SK-N-SH (cell line): ENCODE results near the gene SP2. TPM values are rescaled to one million over a fixed set of nuclear protein-coding genes. Genes with fewer than 3 reads are reported as not detected.

ENCODE experiments used
- CHD2 ChIP-seq: fragments of 150-350 bp; IDR thresholded peaks from 2 replicates; pipeline ENCODE4 v1.6.1; 2018; ENCODE audit warnings: low read length; ENCODE audit not compliant: partially characterized antibody
- FOXM1 ChIP-seq: IDR thresholded peaks from 2 replicates; pipeline ENCODE4 v1.4.0; 2012; ENCODE audit warnings: low read depth, mild to moderate bottlenecking
- MEF2A ChIP-seq: IDR thresholded peaks from 2 replicates; pipeline ENCODE4 v1.4.0; 2012; ENCODE audit warnings: low read depth, borderline replicate concordance
- PBX3 ChIP-seq: IDR thresholded peaks from 2 replicates; pipeline ENCODE4; 2012
- RAD21 ChIP-seq: IDR thresholded peaks from 2 replicates; pipeline ENCODE4 v1.6.1; 2012; ENCODE audit warnings: mild to moderate bottlenecking, low read length
- RCOR1 ChIP-seq: fragments of 150-350 bp; IDR thresholded peaks from 2 replicates; pipeline ENCODE4 v1.6.1; 2017; ENCODE audit warnings: antibody characterized with exemption, low read length
- polyA plus RNA-seq, 3 experiments: library from polyadenylated mRNA; depleted of rRNA; stranded (reverse); fragments of >200 nt; gene quantifications; 2 replicates each; pipeline ENCODE4 v1.2.3, GENCODE V29; 2012
- TF ChIP-seq, protein P1 (sequence below): IDR thresholded peaks from 2 replicates; pipeline ENCODE4 v1.4.0; 2012; ENCODE audit warnings: low read depth, borderline replicate concordance

The SP2 gene
- polyA plus RNA-seq, 1 of the 3 experiments (the other 2 are of a cell fraction) = 16.7 TPM

- TF ChIP-seq, protein P1, sequence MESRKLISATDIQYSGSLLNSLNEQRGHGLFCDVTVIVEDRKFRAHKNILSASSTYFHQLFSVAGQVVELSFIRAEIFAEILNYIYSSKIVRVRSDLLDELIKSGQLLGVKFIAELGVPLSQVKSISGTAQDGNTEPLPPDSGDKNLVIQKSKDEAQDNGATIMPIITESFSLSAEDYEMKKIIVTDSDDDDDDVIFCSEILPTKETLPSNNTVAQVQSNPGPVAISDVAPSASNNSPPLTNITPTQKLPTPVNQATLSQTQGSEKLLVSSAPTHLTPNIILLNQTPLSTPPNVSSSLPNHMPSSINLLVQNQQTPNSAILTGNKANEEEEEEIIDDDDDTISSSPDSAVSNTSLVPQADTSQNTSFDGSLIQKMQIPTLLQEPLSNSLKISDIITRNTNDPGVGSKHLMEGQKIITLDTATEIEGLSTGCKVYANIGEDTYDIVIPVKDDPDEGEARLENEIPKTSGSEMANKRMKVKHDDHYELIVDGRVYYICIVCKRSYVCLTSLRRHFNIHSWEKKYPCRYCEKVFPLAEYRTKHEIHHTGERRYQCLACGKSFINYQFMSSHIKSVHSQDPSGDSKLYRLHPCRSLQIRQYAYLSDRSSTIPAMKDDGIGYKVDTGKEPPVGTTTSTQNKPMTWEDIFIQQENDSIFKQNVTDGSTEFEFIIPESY = no peak
- peak; percentile 99 for TF ChIP-seq RAD21
- no peak for TF ChIP-seq PBX3
- no peak for TF ChIP-seq MEF2A
- TF ChIP-seq RCOR1 = peak; percentile 49; the same call in 1 of the 2 replicates
- peak; percentile 55 for TF ChIP-seq CHD2
- no peak for TF ChIP-seq FOXM1
These were observed 82.3 kb downstream of the SP2 start (continued) for GRCh38 chr17:47978324-47978723.

Other genes with a start within 250 kb of the SP2 start
- 89.5 and 142 TPM in 2 replicates for gene KPNB1, start 246.3 kb upstream of the SP2 start, polyA plus RNA-seq (2012; rRNA removed)
- gene TBKBP1, start 202.1 kb upstream of the SP2 start, polyA plus RNA-seq (2012; rRNA removed) = 11.5 and 14.4 TPM in 2 replicates
- gene TBX21, start 163.0 kb upstream of the SP2 start, polyA plus RNA-seq (2012; rRNA removed) = not detected in 2 replicates
- 23.7 and 24.7 TPM in 2 replicates for gene OSBPL7, start 74.4 kb upstream of the SP2 start, polyA plus RNA-seq (2012; rRNA removed)
- 133 and 136 TPM in 2 replicates for gene MRPL10, start 64.7 kb upstream of the SP2 start, polyA plus RNA-seq (2012; rRNA removed)
- gene LRRC46, start 64.6 kb upstream of the SP2 start, polyA plus RNA-seq (2012; rRNA removed) = 1.6 and 1.8 TPM in 2 replicates
- gene SCRN2, start 55.0 kb upstream of the SP2 start, polyA plus RNA-seq (2012; rRNA removed) = 135 and 139 TPM in 2 replicates
- gene SP6, start 45.1 kb upstream of the SP2 start, polyA plus RNA-seq (2012; rRNA removed) = 0.03 TPM in 2 replicates
- gene PNPO, start 45.3 kb downstream of the SP2 start, polyA plus RNA-seq (2012; rRNA removed) = 26.1 and 33.8 TPM in 2 replicates
- gene PRR15L, start 61.6 kb downstream of the SP2 start, polyA plus RNA-seq (2012; rRNA removed) = not detected in 2 replicates
- gene CDK5RAP3, start 74.9 kb downstream of the SP2 start, polyA plus RNA-seq (2012; rRNA removed) = 208 and 288 TPM in 2 replicates
- gene COPZ2, start 141.6 kb downstream of the SP2 start, polyA plus RNA-seq (2012; rRNA removed) = 31.2 and 36.9 TPM in 2 replicates
- gene NFE2L1, start 152.1 kb downstream of the SP2 start, polyA plus RNA-seq (2012; rRNA removed) = 159 and 174 TPM in 2 replicates
- 102 and 112 TPM in 2 replicates for gene CBX1, start 205.2 kb downstream of the SP2 start, polyA plus RNA-seq (2012; rRNA removed)
- 19.0 and 31.6 TPM in 2 replicates for gene SNX11, start 211.5 kb downstream of the SP2 start, polyA plus RNA-seq (2012; rRNA removed)